Activated gamma-delta T cell (primary cell): Measurements from ENCODE around the gene CELF2.

Experiments used
- DNase-seq: peaks from one replicate; lab custom pipeline; 2025; lab: John Stamatoyannopoulos, UW

Gene CELF2

GRCh38 chr10:11004144-11005077, 13.3 kb upstream of the CELF2 start:
- DNase-seq: no peak

- no peak for DNase-seq
Measured at GRCh38 chr10:11005725-11006427, 11.8 kb upstream of the CELF2 start.

- no peak for DNase-seq
Measured at GRCh38 chr10:11006428-11006825, 11.2 kb upstream of the CELF2 start.

DNA sequence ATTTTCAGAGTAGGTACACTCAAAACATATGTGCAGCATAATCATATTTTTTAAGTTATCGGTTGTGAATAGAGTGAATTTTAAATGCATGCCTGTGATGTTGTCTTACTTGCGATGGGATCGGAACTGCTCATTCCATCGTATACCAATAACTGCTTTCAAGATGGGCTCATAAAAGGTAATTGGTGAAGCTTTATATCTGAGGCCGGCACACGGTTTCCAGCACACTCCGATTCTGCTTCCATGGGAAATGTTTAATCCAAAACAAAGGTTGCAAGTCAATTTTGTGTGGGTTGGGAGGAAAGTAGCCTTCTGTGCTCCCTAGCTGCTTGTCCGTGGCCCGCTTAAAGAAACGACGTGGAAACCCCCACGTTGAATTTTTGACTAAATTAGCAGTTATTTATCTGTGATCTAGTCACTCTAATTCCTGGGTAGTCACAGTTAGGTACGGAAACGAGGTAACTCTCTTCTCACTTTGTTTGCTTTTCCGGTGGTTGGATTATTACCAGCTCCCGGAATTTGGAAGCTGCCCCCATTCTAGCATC, 10.1 kb upstream of the CELF2 start:
- DNase-seq: no peak

DNA sequence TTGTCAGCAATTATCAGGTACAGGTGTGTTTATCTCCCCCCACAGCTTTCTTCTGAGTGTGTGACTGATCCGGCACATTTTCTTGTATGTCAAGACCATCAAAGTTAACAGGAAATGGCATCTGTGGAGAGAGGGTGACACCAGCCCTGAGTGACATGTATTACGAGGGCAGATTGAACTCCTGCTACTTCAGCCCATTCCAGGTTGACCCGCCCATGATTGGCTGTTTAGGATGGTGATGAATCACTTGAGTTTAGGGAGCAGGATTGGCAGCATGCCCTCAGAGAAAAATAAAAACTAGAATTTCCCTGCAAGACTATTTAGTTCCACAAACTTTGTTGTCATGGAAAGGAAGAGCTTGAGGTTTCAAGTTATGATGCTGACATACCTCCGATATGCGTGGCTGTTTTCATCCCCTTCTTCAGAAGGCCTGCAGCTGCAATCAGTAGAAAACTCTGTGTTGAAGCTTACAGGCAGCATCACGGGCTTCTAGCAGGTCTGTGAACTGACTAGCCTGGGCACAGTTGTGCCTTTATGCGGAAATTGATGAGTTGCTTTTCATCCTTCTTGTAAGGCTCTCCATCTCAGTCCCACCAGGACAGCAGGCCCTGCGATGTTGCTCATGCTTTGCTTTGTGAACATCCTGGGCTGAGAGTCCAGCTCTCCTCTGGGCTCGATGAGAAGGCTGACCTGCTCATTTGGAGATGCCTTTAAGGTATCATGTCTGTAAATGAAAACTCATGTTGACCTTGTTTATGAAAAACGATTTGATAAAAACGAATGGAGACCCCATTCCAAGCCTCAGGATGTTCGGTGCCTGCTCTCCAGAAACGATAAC, 8.0 kb upstream of the CELF2 start:
- no peak for DNase-seq

DNA sequence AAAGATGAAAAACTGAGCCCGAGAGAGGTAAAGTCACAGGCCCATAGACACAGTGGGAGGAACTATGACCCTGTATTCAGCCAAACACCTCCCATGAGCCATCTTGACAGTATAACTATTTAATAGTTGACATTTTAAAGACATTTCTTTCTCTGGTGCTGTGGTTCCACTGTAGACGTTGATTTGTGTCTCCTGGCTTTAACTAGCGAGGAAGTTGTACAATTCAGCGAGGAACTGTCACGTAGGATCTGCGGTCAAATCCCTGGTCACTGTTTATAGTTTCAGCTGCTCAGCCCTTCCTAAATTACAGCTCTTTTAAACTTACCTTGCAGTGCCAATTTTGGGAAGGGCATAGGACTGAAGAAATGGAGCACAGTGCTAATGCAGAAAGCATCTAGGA, 7.1 kb upstream of the CELF2 start:
- DNase-seq: no peak

GRCh38 chr10:11011436-11011835, 6.2 kb upstream of the CELF2 start:
- DNase-seq: no peak

DNA sequence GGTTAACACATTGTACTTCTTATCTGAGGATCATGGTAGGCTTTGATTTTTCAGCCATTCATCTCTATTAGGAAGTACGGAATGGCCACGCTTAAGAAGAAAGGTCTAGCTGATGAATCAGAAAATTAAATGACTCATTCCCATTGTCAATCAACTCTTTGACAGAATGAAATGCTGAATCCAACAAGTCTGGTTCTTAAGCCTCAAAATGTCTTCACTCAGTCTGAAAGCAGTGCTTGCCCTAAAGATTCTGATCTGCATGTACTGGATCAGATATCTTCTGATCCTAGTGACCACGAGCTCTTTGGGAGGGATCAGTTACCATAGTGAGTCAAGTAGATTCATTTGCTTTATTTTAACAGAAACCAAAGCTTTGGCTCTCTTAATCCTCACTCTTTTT, 5.7 kb upstream of the CELF2 start:
- no peak for DNase-seq

- no peak for DNase-seq
Measured at GRCh38 chr10:11012421-11013295, 5.0 kb upstream of the CELF2 start.

GRCh38 chr10:11013836-11014235, 3.8 kb upstream of the CELF2 start:
- DNase-seq: no peak

- DNase-seq: no peak
Measured at GRCh38 chr10:11014671-11015445, 2.8 kb upstream of the CELF2 start.

GRCh38 chr10:11015446-11015934, 2.2 kb upstream of the CELF2 start:
- no peak for DNase-seq

DNA sequence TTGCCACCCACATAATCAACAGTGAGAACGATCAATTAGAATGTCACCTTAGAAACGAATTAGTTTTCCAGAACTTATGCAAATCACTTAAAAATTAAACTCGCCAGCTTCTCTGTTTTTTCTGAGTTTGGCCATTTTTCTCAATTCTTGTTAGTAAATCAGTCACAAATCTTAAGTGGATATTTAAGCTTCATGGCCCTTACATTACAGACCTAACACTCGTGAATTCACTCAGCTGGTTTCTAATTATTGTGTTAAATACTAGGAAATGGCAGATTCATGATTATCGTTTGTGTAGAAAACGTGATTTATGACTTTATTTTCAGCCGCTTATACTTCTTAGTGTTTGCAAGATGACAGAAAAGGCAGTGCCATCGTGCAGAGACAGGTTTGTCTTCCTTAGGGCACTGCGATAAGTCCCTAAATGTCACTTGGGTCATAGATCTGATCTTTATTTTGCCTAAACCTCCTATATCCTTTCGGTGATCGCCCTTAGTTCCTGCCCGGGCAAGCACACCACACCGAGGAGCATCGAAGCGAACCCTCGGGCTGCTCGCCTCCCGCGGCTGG, 587 bp upstream of the CELF2 start:
- no peak for DNase-seq

DNA sequence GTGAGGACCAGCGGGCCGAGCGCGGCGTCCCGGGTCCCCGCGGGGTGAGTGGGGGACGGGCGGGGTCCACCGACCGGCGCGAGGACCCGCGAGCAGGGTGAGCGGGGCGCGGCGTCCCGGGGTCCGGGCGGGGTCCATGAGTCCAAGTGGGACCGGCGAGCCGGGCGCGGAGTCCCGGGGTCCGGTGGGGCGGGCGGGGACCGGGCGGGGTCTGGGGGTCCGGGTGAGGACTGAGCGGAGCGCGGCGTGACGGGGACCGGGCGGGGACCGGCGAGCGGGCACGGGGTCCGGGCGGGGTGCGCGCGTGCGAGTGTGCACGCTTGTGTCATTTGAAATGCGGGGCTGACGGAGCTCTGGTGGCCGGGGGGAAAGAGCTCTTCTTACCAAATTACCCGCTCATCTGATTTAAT, 765 bp downstream of the CELF2 start:
- DNase-seq: peak; percentile 13

- DNase-seq: no peak
Measured at GRCh38 chr10:11018855-11019631, 1.4 kb downstream of the CELF2 start.

- no peak for DNase-seq
Measured at GRCh38 chr10:11019724-11020547, 2.3 kb downstream of the CELF2 start.

GRCh38 chr10:11020548-11020942, 2.9 kb downstream of the CELF2 start:
- DNase-seq: no peak

- no peak for DNase-seq
Measured at GRCh38 chr10:11022213-11022612, 4.5 kb downstream of the CELF2 start.
